Small intestine (tissue), 7 donors: ENCODE measurements around the gene CASQ1. TPM values are rescaled to one million over a fixed set of nuclear protein-coding genes. Genes with fewer than 3 reads are reported as not detected.
A peak's percentile ranks its signal among the peaks of the same experiment; 100 is the strongest.

Experiments used
- DNase-seq, 2 donors: peaks; one replicate each; pipeline versions ENCODE4 v3.0.0 to v3.0.0-alpha.2; 2013
- FAIRE-seq: peaks from 2 replicates; lab custom pipeline; 2012; peaks lifted over from hg19 to GRCh38; lab: Jason Lieb, UNC
- H3K27ac ChIP-seq, 3 donors: one replicate each; pipeline ENCODE4 v1.5.1; 2013; ENCODE audit warnings: low read length in 2 of 3, mild to moderate bottlenecking in 2 of 3, control low read depth in 1 of 3, inconsistent platforms in 1 of 3, low read depth in 1 of 3, moderate library complexity in 1 of 3
- H3K27me3 ChIP-seq, 3 donors: one replicate each; pipeline ENCODE4 v1.6.1; 2013; ENCODE audit warnings: low read length in 3 of 3, inconsistent platforms in 1 of 3; ENCODE audit not compliant: control insufficient read depth in 3 of 3, insufficient read depth in 3 of 3
- H3K36me3 ChIP-seq, 3 donors: one replicate each; pipeline ENCODE4 v1.6.1; 2013; ENCODE audit warnings: low read length in 3 of 3, inconsistent platforms in 1 of 3, low read depth in 1 of 3, mild to moderate bottlenecking in 1 of 3, moderate library complexity in 1 of 3; ENCODE audit not compliant: control insufficient read depth in 3 of 3, insufficient read depth in 2 of 3
- H3K4me1 ChIP-seq, 3 donors: one replicate each; pipeline ENCODE4 v1.6.1; 2013; ENCODE audit warnings: low read length in 2 of 3, inconsistent platforms in 1 of 3, low read depth in 1 of 3, mild to moderate bottlenecking in 1 of 3, moderate library complexity in 1 of 3; ENCODE audit not compliant: control insufficient read depth in 3 of 3, insufficient read depth in 2 of 3
- H3K4me3 ChIP-seq, 3 donors: one replicate each; pipeline ENCODE4 v1.5.1; 2013; ENCODE audit warnings: low read length in 3 of 3, control low read depth in 1 of 3, inconsistent platforms in 1 of 3, low read depth in 1 of 3, mild to moderate bottlenecking in 1 of 3, moderate library complexity in 1 of 3
- H3K9me3 ChIP-seq, 2 donors: one replicate each; pipeline ENCODE4 v1.6.1; 2013; ENCODE audit warnings: low read depth in 1 of 2, low read length in 1 of 2; ENCODE audit not compliant: control insufficient read depth in 2 of 2, insufficient read depth in 1 of 2
- polyA plus RNA-seq, 4 donors: library from polyadenylated mRNA; stranded (reverse) in 3 of 4; unstranded in 1 of 4; fragments of 200-250 nt in 3 of 4; fragments of 120-200 nt in 1 of 4; gene quantifications; one replicate each; pipeline versions ENCODE4 v1.2.1 to v1.2.3, GENCODE V29; 2013
- donor health status: healthy with polysubstance abuse.
- donor health status: control.
- donor health status: control.
- donor health status: Bipolar disorder and iron deficiency.
- donor health status: healthy.

The CASQ1 gene
- polyA plus RNA-seq, 4 donors, result 0.45 to 2.1 (median 0.60) TPM

DNA sequence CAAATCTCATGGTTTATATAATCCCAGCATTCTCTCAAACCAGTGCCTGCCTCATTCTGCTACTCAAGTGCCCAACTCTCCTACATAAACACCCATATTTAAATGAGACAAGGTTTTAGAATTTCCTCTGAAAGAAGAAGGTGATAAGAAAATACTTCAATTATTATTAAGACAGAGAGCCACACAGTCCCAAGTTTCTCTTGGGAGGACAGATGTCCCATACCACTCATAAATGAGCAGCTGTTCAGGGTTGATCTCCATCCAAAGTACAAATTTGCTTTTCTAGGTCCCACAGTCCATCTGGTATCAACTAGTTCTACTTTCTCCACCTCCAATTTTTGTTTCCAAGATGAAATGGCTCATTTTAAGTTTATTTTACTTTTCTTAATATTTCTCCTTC lies 60.6 kb downstream of the CASQ1 start:
- Histone ChIP-seq H3K36me3 (peaks cover 0 to 8% (median 0%) of the 10 kb centered on the region in 3 donors), H3K27me3 (no peaks in the 10 kb centered on the region), H3K4me1 (no peaks in the 10 kb centered on the region), H3K4me3 (no peak overlapping the region), H3K27ac (no peak overlapping the region), H3K9me3 (no peaks in the 10 kb centered on the region)
- DNase-seq (peak; percentile 18 to 22), FAIRE-seq (no peak)

Other genes starting within 250 kb of the CASQ1 start
- 10 to 100 TPM in 3 of 4 donors, 1 to 10 TPM in 1; 3.1 to 84.2 (median 26.4) TPM for gene IGSF9, start 245.0 kb upstream of the CASQ1 start, polyA plus RNA-seq
- under 1 TPM in 1 of 4 donors, not detected in 3; 0.12 TPM for gene SLAMF9, start 236.3 kb upstream of the CASQ1 start, polyA plus RNA-seq
- 10 to 100 TPM in 1 of 4 donors, 1 to 10 TPM in 3; 1.1 to 16.2 (median 2.7) TPM for gene PIGM, start 158.6 kb upstream of the CASQ1 start, polyA plus RNA-seq
- under 1 TPM in 2 of 4 donors, not detected in 2; 0.25 to 0.47 TPM for gene KCNJ10, start 120.4 kb upstream of the CASQ1 start, polyA plus RNA-seq
- gene KCNJ9, start 109.0 kb upstream of the CASQ1 start, polyA plus RNA-seq, result under 1 TPM in 2 of 4 donors, not detected in 2; 0.04 to 0.19 TPM
- 10 to 100 TPM; 11.0 to 34.5 (median 21.5) TPM for gene IGSF8, start 92.0 kb upstream of the CASQ1 start, polyA plus RNA-seq
- gene ATP1A2, start 74.8 kb upstream of the CASQ1 start, polyA plus RNA-seq, result 1 to 10 TPM in 2 of 4 donors, under 1 TPM in 2; 0.22 to 5.3 (median 1.2) TPM
- under 1 TPM in 2 of 4 donors, not detected in 2; 0.12 to 0.24 TPM for gene ATP1A4, start 39.0 kb upstream of the CASQ1 start, polyA plus RNA-seq
- 100 to 1,000 TPM in 1 of 4 donors, 10 to 100 TPM in 3; 15.2 to 116 (median 47.9) TPM for gene PEA15, start 14.8 kb downstream of the CASQ1 start, polyA plus RNA-seq
- gene DCAF8, start 72.0 kb downstream of the CASQ1 start, polyA plus RNA-seq, result 100 to 1,000 TPM in 1 of 4 donors, 10 to 100 TPM in 3; 43.5 to 145 (median 59.1) TPM
- gene PEX19, start 94.6 kb downstream of the CASQ1 start, polyA plus RNA-seq, result 10 to 100 TPM; 20.8 to 52.3 (median 24.5) TPM
- gene COPA, start 152.7 kb downstream of the CASQ1 start, polyA plus RNA-seq, result 100 to 1,000 TPM in 2 of 4 donors, 10 to 100 TPM in 2; 79.7 to 143 (median 93.2) TPM
- gene NCSTN, start 152.8 kb downstream of the CASQ1 start, polyA plus RNA-seq, result 100 to 1,000 TPM in 1 of 4 donors, 10 to 100 TPM in 3; 50.1 to 138 (median 59.6) TPM
- gene NHLH1, start 176.5 kb downstream of the CASQ1 start, polyA plus RNA-seq, result under 1 TPM; 0.15 to 0.67 (median 0.37) TPM
- 10 to 100 TPM in 1 of 4 donors, 1 to 10 TPM in 1, under 1 TPM in 2; 0.27 to 20.6 (median 3.0) TPM for gene VANGL2, start 210.0 kb downstream of the CASQ1 start, polyA plus RNA-seq